Panc1 (cell line): ENCODE results near the gene GPR173. TPM values are rescaled to one million over a fixed set of nuclear protein-coding genes. Genes with fewer than 3 reads are reported as not detected.

Experiments used
- ATAC-seq: fragments of 200-7000 bp; cut with Tn5 transposase; 2 replicates; pipeline ENCODE4 v1.9.1; 2020; ENCODE audit warnings: mild to moderate bottlenecking, moderate library complexity
- BruUV-seq: library from RNA; stranded (reverse); fragments of 400-500 nt; replicated peaks from 2 replicates; lab custom pipeline; 2021; lab: Mats Ljungman, UMichigan
- CTCF ChIA-PET: fragments of 300-600 bp; sonication (Branson Sonifier 250); formaldehyde crosslinking; loops from one replicate; lab custom pipeline; 2022; ENCODE audit warnings: antibody characterized with exemption; lab: Charles Lee
- POLR2A ChIA-PET: fragments of 300-600 bp; sonication (Branson Sonifier 250); formaldehyde crosslinking; loops from one replicate; lab custom pipeline; 2022; ENCODE audit warnings: antibody characterized with exemption; lab: Charles Lee
- DNase-seq: peaks from one replicate; pipeline ENCODE4 v3.0.0-alpha.2; 2010; ENCODE audit warnings: low read depth, low spot score
- H3K27ac ChIP-seq: 2 replicates; pipeline ENCODE4 v1.5.1; 2011; ENCODE audit warnings: mild to moderate bottlenecking, low read length, inconsistent platforms
- H3K27me3 ChIP-seq: fragments of 200-500 bp; sonication (Bioruptor generic); 2 replicates; pipeline ENCODE4 v1.6.0; 2014; ENCODE audit warnings: low read length, inconsistent platforms; ENCODE audit not compliant: control insufficient read depth, insufficient read depth
- H3K36me3 ChIP-seq: fragments of 200-500 bp; sonication (Bioruptor generic); 2 replicates; pipeline ENCODE4 v1.5.1; 2014; ENCODE audit warnings: inconsistent platforms, mild to moderate bottlenecking, low read length, moderate library complexity; ENCODE audit not compliant: control insufficient read depth, insufficient read depth
- H3K4me1 ChIP-seq: 2 replicates; pipeline ENCODE4 v1.5.1; 2011; ENCODE audit warnings: inconsistent platforms, mild to moderate bottlenecking, low read length, moderate library complexity; ENCODE audit not compliant: control insufficient read depth, insufficient read depth
- H3K4me3 ChIP-seq, 2 experiments: 2 replicates each; pipeline ENCODE4 v1.5.1; 2011 to 2012; ENCODE audit warnings: low read depth in 2 of 2, low read length in 2 of 2, mild to moderate bottlenecking in 2 of 2, inconsistent platforms in 1 of 2, moderate library complexity in 1 of 2
- H3K9me3 ChIP-seq: fragments of 200-500 bp; sonication (Bioruptor generic); 2 replicates; pipeline ENCODE4 v1.5.1; 2014; ENCODE audit warnings: low read depth, mild to moderate bottlenecking, inconsistent platforms, low read length, moderate library complexity; ENCODE audit not compliant: control insufficient read depth, insufficient read depth
- CTCF ChIP-seq: fragments of 450-650 bp; IDR thresholded peaks from 2 replicates; pipeline ENCODE4 v1.5.1; 2017; ENCODE audit warnings: mild to moderate bottlenecking
- POLR2AphosphoS5 ChIP-seq: IDR thresholded peaks from 2 replicates; pipeline ENCODE4 v1.6.1; 2012; ENCODE audit warnings: mild to moderate bottlenecking, low read depth, low read length, moderate library complexity
- SIN3A ChIP-seq: IDR thresholded peaks from 2 replicates; pipeline ENCODE4 v1.6.1; 2012; ENCODE audit warnings: low read depth, mild to moderate bottlenecking, low read length, moderate library complexity, borderline replicate concordance; ENCODE audit not compliant: insufficient read depth
- TCF7L2 ChIP-seq: IDR thresholded peaks from 2 replicates; pipeline ENCODE4 v1.6.1; 2011; ENCODE audit warnings: mild to moderate bottlenecking, low read depth, low read length, inconsistent platforms
- in situ Hi-C: cut with HindIII; loops from 2 replicates; pipeline ENCODE4 v1.10.0; 2016; ENCODE audit warnings: low sequenced_read_pairs, low pct_unique_long_range_greater_than_20kb
- intact Hi-C: fragments of 100-400 bp; cut with micrococcal nuclease; formaldehyde crosslinking; loops from one replicate; pipeline ENCODE4 v1.10.0; 2022; ENCODE audit not compliant: unreplicated experiment
- total RNA-seq: library from RNA; stranded (reverse); gene quantifications from one replicate; pipeline ENCODE4 v1.2.1, GENCODE V29; 2021; ENCODE audit not compliant: unreplicated experiment
- TF ChIP-seq, protein P1 (sequence below), 2 experiments: IDR thresholded peaks; 2 replicates each; pipeline ENCODE4 v1.6.1; 2011 to 2012; ENCODE audit warnings: low read depth in 2 of 2, control low read depth in 1 of 2, low read length in 1 of 2, mild to moderate bottlenecking in 1 of 2, moderate library complexity in 1 of 2; ENCODE audit not compliant: insufficient read depth in 1 of 2

Gene GPR173
- total RNA-seq, 1 experiment from 2014 or later = 0.13 TPM

DNA sequence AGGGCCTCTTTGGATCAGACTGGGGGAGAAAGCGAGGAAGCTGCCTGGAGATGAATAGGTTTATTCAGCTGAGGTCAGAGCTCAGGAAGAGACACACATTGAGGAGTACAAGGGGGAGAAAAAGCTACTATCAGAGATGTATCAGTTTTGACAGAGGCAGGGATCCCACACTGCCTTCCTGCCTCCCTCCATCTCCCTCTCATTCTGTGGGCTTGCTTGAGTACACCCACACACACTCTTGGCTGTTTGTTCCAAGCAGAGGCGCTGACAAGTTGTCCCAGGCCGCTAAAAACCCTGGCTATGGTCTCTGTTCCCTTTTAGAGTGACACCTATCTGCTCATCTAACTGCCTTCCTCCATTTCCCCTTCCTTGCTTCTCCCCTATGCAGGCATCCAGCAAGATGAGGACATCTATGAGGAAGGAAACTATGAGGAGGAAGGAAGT lies 38.8 kb downstream of the GPR173 start:
- Histone ChIP-seq H3K27me3 (no peaks in the 10 kb centered on the region), H3K4me1 (peaks cover 8% of the 10 kb centered on the region), H3K9me3 (no peaks in the 10 kb centered on the region), H3K4me3 (no peak overlapping the region), H3K36me3 (no peaks in the 10 kb centered on the region), H3K27ac (peak overlapping the region; percentile 69; the same call in 1 of the 2 replicates)
- CTCF ChIA-PET = no interaction called here
- intact Hi-C loops (no loop called here), in situ Hi-C loops (no loop called here)
- POLR2A ChIA-PET = no interaction called here
- ATAC-seq (no peak), DNase-seq (no peak)
- no TSS peak for BruUV-seq
- TF ChIP-seq POLR2AphosphoS5 (no peak), CTCF (no peak), TCF7L2 (no peak), SIN3A (no peak)
- TF ChIP-seq, protein P1, sequence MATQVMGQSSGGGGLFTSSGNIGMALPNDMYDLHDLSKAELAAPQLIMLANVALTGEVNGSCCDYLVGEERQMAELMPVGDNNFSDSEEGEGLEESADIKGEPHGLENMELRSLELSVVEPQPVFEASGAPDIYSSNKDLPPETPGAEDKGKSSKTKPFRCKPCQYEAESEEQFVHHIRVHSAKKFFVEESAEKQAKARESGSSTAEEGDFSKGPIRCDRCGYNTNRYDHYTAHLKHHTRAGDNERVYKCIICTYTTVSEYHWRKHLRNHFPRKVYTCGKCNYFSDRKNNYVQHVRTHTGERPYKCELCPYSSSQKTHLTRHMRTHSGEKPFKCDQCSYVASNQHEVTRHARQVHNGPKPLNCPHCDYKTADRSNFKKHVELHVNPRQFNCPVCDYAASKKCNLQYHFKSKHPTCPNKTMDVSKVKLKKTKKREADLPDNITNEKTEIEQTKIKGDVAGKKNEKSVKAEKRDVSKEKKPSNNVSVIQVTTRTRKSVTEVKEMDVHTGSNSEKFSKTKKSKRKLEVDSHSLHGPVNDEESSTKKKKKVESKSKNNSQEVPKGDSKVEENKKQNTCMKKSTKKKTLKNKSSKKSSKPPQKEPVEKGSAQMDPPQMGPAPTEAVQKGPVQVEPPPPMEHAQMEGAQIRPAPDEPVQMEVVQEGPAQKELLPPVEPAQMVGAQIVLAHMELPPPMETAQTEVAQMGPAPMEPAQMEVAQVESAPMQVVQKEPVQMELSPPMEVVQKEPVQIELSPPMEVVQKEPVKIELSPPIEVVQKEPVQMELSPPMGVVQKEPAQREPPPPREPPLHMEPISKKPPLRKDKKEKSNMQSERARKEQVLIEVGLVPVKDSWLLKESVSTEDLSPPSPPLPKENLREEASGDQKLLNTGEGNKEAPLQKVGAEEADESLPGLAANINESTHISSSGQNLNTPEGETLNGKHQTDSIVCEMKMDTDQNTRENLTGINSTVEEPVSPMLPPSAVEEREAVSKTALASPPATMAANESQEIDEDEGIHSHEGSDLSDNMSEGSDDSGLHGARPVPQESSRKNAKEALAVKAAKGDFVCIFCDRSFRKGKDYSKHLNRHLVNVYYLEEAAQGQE (IDR thresholded peaks at IDR 0.05; ENCODE audit: insufficient read depth in 1 of 2, low read depth in 2 of 2, low read length in 1 of 2) = no peak

DNA sequence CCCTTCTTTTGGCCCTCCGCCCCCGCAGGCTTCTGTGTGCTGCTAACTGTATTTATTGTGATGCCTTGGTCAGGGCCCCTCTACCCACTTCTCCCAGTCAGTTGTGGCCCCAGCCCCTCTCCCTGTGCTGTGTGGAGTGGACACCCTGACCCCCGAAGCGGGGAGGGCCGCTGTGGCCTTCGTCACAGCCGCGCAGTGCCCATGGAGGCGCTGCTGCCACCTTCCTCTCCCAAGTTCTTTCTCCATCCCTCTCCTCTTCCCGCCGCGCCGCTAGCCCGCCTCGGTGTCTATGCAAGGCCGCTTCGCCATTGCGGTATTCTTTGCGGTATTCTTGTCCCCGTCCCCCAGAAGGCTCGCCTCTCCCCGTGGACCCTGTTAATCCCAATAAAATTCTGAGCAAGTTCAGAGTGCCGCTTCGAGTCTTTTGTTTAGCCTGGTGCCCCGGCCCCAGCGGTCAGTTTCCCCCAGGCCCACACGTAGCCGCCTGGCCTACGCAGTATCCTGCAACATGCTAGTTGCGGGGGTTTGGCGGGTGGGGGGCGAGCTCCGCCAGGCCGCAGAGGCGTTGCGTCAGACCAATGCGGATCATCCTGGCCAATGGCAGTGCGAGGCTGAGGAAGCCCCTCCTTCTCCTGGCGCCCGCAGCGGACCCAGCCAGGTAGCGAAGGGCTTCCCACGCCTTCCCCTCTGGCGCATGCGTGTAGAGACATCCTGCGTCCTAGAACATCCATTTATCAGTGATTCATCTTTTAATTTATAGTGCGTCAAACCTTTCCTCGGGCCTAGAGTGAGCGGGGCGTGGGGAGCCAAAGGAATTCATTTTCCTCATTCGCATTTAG lies 39.8 kb downstream of the GPR173 start:
- peak overlapping the region; percentile 69 for H3K27ac ChIP-seq
- TF ChIP-seq CTCF = no peak
- no peak for TF ChIP-seq TCF7L2
- peak; percentile 65 for TF ChIP-seq POLR2AphosphoS5
- TF ChIP-seq, protein P1 (IDR thresholded peaks at IDR 0.05; ENCODE audit: insufficient read depth in 1 of 2, low read depth in 2 of 2, low read length in 1 of 2) = no peak
- TF ChIP-seq SIN3A = no peak
- peak overlapping the region; percentile 64 to 89 for H3K4me3 ChIP-seq
- POLR2A ChIA-PET = no interaction called here
- ATAC-seq (peak; percentile 91), DNase-seq (no peak)
- intact Hi-C loops = no loop called here
- no peaks in the 10 kb centered on the region for H3K9me3 ChIP-seq
- no TSS peak for BruUV-seq
- no peaks in the 10 kb centered on the region for H3K27me3 ChIP-seq
- CTCF ChIA-PET = no interaction called here
- in situ Hi-C loops = no loop called here
- H3K36me3 ChIP-seq = no peaks in the 10 kb centered on the region
- peaks cover 8% of the 10 kb centered on the region for H3K4me1 ChIP-seq
